Peyer's patch (tissue), 4 donors: ENCODE data around the gene NELFB. TPM values are rescaled to one million over a fixed set of nuclear protein-coding genes. Genes with fewer than 3 reads are reported as not detected.

Source experiments
- DNase-seq, 3 donors: peaks; one replicate each; pipeline ENCODE4 v3.0.0-alpha.2; 2017 to 2019
- H3K27ac ChIP-seq, 4 donors: fragments of 200-600 bp; sonication (generic); one replicate each; pipeline ENCODE4 v1.5.1; 2016 to 2019
- H3K27me3 ChIP-seq, 2 donors: fragments of 200-600 bp; sonication (generic); one replicate each; pipeline ENCODE4 v1.5.1; 2019
- H3K36me3 ChIP-seq, 3 donors: fragments of 200-600 bp; sonication (generic); one replicate each; pipeline ENCODE4 v1.5.1; 2016 to 2019
- H3K4me1 ChIP-seq, 4 donors: fragments of 200-600 bp; sonication (generic); one replicate each; pipeline ENCODE4 v1.5.1; 2016 to 2019
- H3K4me3 ChIP-seq, 4 donors: fragments of 200-600 bp; sonication (generic); 1 replicate in 3 of 4; 2 replicates in 1 of 4; pipeline ENCODE4 v1.5.1; 2016 to 2019; ENCODE audit warnings: mild to moderate bottlenecking in 1 of 4
- H3K9me3 ChIP-seq, 4 donors: fragments of 200-600 bp; sonication (generic); one replicate each; pipeline ENCODE4 v1.5.1; 2016 to 2019; ENCODE audit warnings: mild to moderate bottlenecking in 1 of 4
- POLR2A ChIP-seq, 2 donors: fragments of 450-650 bp; IDR thresholded peaks; one replicate each; pipeline ENCODE4 v1.5.1; 2017; ENCODE audit warnings: antibody characterized with exemption in 2 of 2, mild to moderate bottlenecking in 2 of 2, moderate library complexity in 2 of 2
- total RNA-seq, 4 donors: library from RNA; depleted of rRNA; stranded (reverse); fragments of >200 nt; gene quantifications; one replicate each; pipeline ENCODE4 v1.1.0, GENCODE V29; 2016
- TF ChIP-seq, protein P1 (sequence below), 6 experiments: fragments of 450-650 bp in 4 of 6; fragments of 200-600 bp in 2 of 6; sonication (generic) in 1 of 6; IDR thresholded peaks; one replicate each; pipeline ENCODE4 v1.5.1; 2017 to 2019; ENCODE audit warnings: antibody characterized with exemption in 6 of 6, mild to moderate bottlenecking in 3 of 6, moderate library complexity in 1 of 6

Gene NELFB
- 10 to 100 TPM; 47.4 to 57.8 (median 50.2) TPM for total RNA-seq

DNA sequence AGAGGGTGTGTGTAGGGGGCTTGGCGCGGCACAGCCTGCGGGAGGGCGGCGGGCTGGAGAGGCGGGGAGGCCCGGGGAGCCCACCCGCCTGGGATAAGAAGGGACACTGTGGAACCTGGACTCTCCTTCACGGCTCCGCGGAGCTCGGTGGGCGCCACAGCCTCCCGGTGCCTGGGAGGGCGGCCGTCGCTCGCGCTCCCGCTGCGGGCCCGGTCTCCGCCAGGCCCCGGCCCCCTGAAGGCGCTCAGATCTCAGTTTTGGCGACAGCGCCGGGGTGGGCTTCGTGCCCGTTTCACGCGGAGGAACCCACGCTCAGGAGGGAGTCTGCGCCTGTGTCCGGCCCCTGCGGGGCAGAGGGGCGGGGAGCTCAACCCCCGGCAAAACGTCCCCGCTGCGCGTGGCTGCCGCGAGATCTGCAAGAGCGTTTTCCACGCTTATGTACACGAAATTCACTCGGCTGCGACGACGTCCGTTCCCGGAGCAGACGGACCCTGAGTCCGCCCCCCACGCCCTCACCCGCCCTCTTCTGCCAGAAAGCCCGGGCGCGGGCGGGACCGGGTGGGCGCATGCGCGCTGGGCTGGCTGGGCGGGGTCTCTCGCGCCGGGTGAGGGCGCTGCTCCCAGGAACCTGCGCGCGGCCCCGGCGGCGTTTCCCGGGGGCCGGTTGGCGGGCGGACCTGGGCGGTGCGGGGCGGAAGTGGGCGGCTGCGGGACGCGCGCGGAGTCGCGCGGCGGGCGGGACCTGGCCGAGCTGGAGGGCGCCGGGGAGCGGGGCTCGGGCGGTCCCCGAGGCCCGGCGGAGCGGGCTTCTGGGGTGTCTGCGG lies at the start of gene NELFB:
TSS of gene NELFB (plus strand) at position 704 of the 824 bp plus-strand sequence.
- Histone ChIP-seq H3K4me3 (peak within 1 kb of the TSS; percentile 96 to 100 (median 100)), H3K27me3 (no peaks in the 10 kb centered on the region), H3K9me3 (no peaks in the 10 kb centered on the region), H3K27ac (peak within 1 kb of the TSS; percentile 81 to 96 (median 90)), H3K36me3 (peaks cover 0 to 24% (median 0%) of the 10 kb centered on the region in 3 donors), H3K4me1 (peaks cover 4 to 30% (median 12%) of the 10 kb centered on the region in 4 donors)
- DNase-seq, result peak; percentile 91 to 98 (median 96)
- peak; percentile 74 to 94 for TF ChIP-seq POLR2A (IDR thresholded peaks at IDR 0.05)
- TF ChIP-seq, protein P1, sequence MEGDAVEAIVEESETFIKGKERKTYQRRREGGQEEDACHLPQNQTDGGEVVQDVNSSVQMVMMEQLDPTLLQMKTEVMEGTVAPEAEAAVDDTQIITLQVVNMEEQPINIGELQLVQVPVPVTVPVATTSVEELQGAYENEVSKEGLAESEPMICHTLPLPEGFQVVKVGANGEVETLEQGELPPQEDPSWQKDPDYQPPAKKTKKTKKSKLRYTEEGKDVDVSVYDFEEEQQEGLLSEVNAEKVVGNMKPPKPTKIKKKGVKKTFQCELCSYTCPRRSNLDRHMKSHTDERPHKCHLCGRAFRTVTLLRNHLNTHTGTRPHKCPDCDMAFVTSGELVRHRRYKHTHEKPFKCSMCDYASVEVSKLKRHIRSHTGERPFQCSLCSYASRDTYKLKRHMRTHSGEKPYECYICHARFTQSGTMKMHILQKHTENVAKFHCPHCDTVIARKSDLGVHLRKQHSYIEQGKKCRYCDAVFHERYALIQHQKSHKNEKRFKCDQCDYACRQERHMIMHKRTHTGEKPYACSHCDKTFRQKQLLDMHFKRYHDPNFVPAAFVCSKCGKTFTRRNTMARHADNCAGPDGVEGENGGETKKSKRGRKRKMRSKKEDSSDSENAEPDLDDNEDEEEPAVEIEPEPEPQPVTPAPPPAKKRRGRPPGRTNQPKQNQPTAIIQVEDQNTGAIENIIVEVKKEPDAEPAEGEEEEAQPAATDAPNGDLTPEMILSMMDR (IDR thresholded peaks at IDR 0.05), result peak in 2 of 6 experiments; percentile 10 to 17

DNA sequence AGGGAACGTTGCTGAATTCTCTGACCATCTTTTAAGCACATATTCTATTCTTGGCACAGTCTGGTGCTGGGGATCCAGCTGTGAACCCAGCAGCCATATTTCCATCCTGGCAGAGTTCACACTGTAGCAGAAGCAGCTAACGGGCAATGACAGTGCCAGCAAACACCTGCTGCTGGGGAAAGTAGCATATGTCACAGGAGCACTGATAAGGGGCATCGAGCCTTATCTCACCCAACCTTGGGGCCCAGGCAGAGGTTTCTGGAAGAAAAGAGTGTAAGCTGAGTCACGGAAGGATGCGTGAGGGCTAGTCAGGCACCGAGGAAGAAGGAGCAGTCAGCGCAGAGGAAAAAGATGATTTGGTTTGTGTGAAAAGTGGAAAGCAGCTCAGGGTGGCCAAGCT lies 48.5 kb upstream of the NELFB start:
- Histone ChIP-seq H3K4me3 (peak overlapping the region in 3 of 4 donors; percentile 90 to 100 (median 99)), H3K27me3 (no peaks in the 10 kb centered on the region), H3K9me3 (no peaks in the 10 kb centered on the region), H3K36me3 (no peaks in the 10 kb centered on the region), H3K27ac (no peak overlapping the region), H3K4me1 (peaks cover 5 to 43% (median 22%) of the 10 kb centered on the region in 4 donors)
- DNase-seq, result no peak
- TF ChIP-seq, protein P1 (IDR thresholded peaks at IDR 0.05), result no peak
- TF ChIP-seq POLR2A (IDR thresholded peaks at IDR 0.05), result no peak

DNA sequence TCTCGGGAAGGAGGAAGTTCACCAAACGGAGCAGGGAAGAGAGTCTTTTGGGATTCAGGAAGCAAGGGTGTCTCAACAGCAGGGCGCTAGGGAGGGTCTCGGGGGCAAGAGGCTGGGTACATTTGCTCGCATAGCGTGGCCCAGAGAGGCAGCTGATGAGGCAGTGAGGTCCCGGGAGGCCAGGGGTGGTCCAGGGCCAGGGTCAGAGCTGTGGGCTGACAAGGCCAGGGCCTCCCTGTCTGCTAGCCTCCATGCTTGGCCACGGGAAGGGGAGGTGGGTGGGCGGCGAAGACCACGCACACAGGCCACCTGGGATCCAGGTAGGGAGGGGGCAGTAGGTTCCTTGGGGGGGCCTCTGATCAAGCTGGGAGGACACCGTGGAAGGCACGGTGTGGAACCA lies 43.6 kb upstream of the NELFB start:
- peaks cover 0 to 15% (median 0%) of the 10 kb centered on the region in 3 donors for H3K36me3 ChIP-seq
- TF ChIP-seq, protein P1 (IDR thresholded peaks at IDR 0.05), result no peak
- TF ChIP-seq POLR2A (IDR thresholded peaks at IDR 0.05), result no peak

DNA sequence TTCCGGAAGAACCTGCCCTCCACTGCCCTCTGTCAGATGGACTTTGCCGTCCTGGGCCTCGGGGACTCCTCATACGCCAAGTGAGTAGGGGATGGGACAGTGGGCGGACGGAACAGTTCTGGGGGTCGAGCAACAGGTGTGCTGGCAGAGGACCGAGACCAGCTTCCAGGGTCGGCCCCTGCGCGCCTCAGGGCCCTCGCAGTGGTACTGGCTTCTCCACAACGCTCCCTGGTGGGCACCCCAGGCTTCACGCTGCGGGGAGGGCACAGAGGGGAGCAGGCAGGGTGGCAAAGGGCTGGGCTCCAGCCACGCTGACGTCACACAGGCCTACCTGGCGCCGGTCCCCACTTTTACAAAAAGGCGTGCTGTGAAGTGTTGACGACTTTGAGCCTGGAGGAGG lies 42.6 kb upstream of the NELFB start:
- Histone ChIP-seq H3K27ac (no peak overlapping the region), H3K4me1 (peaks cover 0 to 12% (median 2%) of the 10 kb centered on the region in 4 donors), H3K27me3 (no peaks in the 10 kb centered on the region), H3K4me3 (no peak overlapping the region), H3K36me3 (peaks cover 0 to 15% (median 0%) of the 10 kb centered on the region in 3 donors), H3K9me3 (no peaks in the 10 kb centered on the region)
- DNase-seq, result no peak
- TF ChIP-seq, protein P1 (IDR thresholded peaks at IDR 0.05), result no peak
- TF ChIP-seq POLR2A (IDR thresholded peaks at IDR 0.05), result no peak

More for the DNA sequence above, 43.6 kb upstream of the NELFB start:
- no peaks in the 10 kb centered on the region for H3K27me3 ChIP-seq
- no peak overlapping the region for H3K4me3 ChIP-seq
- DNase-seq, result no peak
- no peaks in the 10 kb centered on the region for H3K9me3 ChIP-seq
- peaks cover 0 to 6% (median 2%) of the 10 kb centered on the region in 4 donors for H3K4me1 ChIP-seq
- H3K27ac ChIP-seq, result no peak overlapping the region

DNA sequence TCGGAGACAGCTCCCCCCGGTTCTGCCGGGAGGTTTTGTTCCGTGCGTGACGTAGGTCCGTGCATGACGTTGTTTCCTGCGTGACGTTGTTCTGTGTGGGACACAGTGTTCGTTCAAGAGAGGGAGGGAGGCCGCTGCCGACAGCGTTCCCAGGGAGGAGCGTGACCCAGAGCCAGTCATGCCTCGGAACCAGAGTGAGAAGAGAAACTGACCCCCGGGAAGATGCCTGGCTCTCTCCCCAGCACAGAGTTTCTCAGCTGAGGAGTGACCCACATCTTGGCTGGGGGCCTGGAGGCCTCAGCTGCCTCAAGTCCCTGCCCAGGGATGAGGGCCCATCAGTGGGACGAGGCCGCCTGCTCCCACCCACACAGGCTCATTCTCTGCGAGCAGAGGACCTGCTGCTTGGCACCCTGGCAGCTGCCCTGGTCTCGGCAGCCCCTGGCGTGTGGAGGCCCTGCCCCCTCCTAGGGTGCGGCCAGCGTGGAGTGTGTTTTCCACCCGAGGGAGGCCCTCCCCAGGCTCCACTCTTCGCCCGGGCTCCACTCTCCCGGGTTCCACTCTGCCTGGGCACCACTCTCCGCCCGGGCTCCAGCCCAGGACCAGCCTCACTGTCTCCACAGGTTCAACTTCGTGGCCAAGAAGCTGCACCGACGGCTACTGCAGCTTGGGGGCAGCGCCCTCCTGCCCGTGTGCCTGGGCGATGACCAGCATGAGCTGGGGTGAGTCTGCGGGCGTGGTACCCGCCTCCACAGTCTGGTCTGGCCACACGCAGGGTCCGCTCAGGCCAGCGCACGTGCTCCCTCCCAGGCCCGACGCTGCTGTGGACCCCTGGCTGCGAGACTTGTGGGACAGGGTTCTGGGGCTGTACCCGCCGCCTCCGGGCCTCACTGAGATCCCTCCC lies 41.7 kb upstream of the NELFB start:
- Histone ChIP-seq H3K27me3 (no peaks in the 10 kb centered on the region), H3K4me3 (no peak overlapping the region), H3K36me3 (peaks cover 0 to 15% (median 0%) of the 10 kb centered on the region in 3 donors), H3K9me3 (no peaks in the 10 kb centered on the region), H3K4me1 (peaks cover 0 to 18% (median 2%) of the 10 kb centered on the region in 4 donors), H3K27ac (no peak overlapping the region)
- TF ChIP-seq, protein P1 (IDR thresholded peaks at IDR 0.05), result peak in 2 of 6 experiments; percentile 18 to 22
- no peak for TF ChIP-seq POLR2A (IDR thresholded peaks at IDR 0.05)
- no peak for DNase-seq
